Hippocampal formation (tissue), 2 donors: ENCODE measurements around the gene CD109.

Source experiments
- DNase-seq, 2 donors: peaks; one replicate each; lab custom pipeline; 2025; lab: John Stamatoyannopoulos, UW

The CD109 gene

GRCh38 chr6:73860303-73860702 is 164.3 kb downstream of the CD109 start:
- no peak for DNase-seq

GRCh38 chr6:73866305-73866704 is 170.3 kb downstream of the CD109 start:
- DNase-seq, result no peak

GRCh38 chr6:73867411-73867810 is 171.4 kb downstream of the CD109 start:
- DNase-seq, result no peak

- no peak for DNase-seq
These were observed 174.9 kb downstream of the CD109 start for GRCh38 chr6:73870907-73871306.

DNA sequence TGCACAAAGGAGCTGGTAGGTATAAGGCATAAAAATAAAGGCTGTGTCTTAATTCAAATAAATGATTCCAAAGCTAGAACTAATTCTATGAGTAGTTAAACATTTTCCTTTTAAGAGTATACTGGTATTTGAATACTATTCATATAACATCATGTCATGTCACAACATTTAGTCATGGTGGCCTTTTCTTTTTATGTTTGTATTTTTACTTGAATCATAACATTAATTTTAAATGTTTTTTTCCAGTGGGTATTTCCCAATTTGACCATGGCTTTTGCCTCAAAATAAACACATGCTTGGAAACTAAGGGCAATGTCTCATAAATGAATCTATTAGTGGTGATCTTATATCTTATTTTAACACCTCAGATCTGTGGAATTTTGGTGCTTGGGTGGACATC is 177.1 kb downstream of the CD109 start:
- DNase-seq, result no peak
